GM12878 (cell line): ENCODE results near the gene CNR1. TPM values are rescaled to one million over a fixed set of nuclear protein-coding genes. Genes with fewer than 3 reads are reported as not detected.

Experiments
- BHLHE40 ChIP-seq, 2 experiments: fragments of 450-650 bp in 1 of 2; IDR thresholded peaks; 2 replicates each; pipeline ENCODE4 v1.6.1; 2011 to 2017; ENCODE audit warnings: low read depth in 2 of 2, borderline replicate concordance in 1 of 2, improper control_type of control experiment in 1 of 2, low read length in 1 of 2, mild to moderate bottlenecking in 1 of 2
- DPF2 ChIP-seq: fragments of 450-650 bp; IDR thresholded peaks from 2 replicates; pipeline ENCODE4 v1.6.1; 2017; ENCODE audit warnings: mild to moderate bottlenecking
- EP300 ChIP-seq, 2 experiments: fragments of 150-350 bp in 1 of 2; IDR thresholded peaks; 2 replicates each; pipeline ENCODE4 v1.6.1; 2011 to 2012; ENCODE audit warnings: low read depth in 2 of 2, low read length in 2 of 2, borderline replicate concordance in 1 of 2, improper control_type of control experiment in 1 of 2, inconsistent platforms in 1 of 2; ENCODE audit not compliant: control insufficient read depth in 1 of 2
- FOXM1 ChIP-seq: IDR thresholded peaks from 2 replicates; pipeline ENCODE4 v1.6.1; 2012; ENCODE audit warnings: low read depth, mild to moderate bottlenecking, inconsistent platforms, low read length, moderate library complexity
- HDAC2 ChIP-seq: fragments of 200-600 bp; sonication (generic); IDR thresholded peaks from 2 replicates; pipeline ENCODE4 v1.6.1; 2017
- IKZF2 ChIP-seq, 2 experiments: fragments of 450-650 bp; IDR thresholded peaks; 2 replicates each; pipeline ENCODE4 v1.6.1; 2017; ENCODE audit warnings: mild to moderate bottlenecking in 2 of 2, moderate library complexity in 2 of 2
- MLLT1 ChIP-seq: fragments of 450-650 bp; IDR thresholded peaks from 2 replicates; pipeline ENCODE4 v1.6.1; 2016; ENCODE audit warnings: mild to moderate bottlenecking
- NR2F1 ChIP-seq: fragments of 450-650 bp; conservative IDR thresholded peaks from 2 replicates; pipeline ENCODE4 v1.6.1; 2017; ENCODE audit warnings: mild to moderate bottlenecking
- PAX5 ChIP-seq: IDR thresholded peaks from 2 replicates; pipeline ENCODE4 v1.6.1; 2011; ENCODE audit warnings: low read depth, low read length, borderline replicate concordance
- PKNOX1 ChIP-seq: fragments of 450-650 bp; IDR thresholded peaks from 2 replicates; pipeline ENCODE4 v1.6.1; 2016; ENCODE audit warnings: mild to moderate bottlenecking
- POLR2A ChIP-seq: IDR thresholded peaks from 2 replicates; pipeline ENCODE4 v1.6.1; 2011; ENCODE audit warnings: low read depth, mild to moderate bottlenecking, low read length
- RELA ChIP-seq: fragments of 450-650 bp; IDR thresholded peaks from 2 replicates; pipeline ENCODE4 v1.8.0; 2014; ENCODE audit warnings: borderline replicate concordance; ENCODE audit not compliant: partially characterized antibody
- RUNX3 ChIP-seq: IDR thresholded peaks from 2 replicates; pipeline ENCODE4 v1.6.1; 2012; ENCODE audit warnings: low read length, inconsistent platforms
- SPI1 ChIP-seq: IDR thresholded peaks from 2 replicates; pipeline ENCODE4 v1.6.1; 2011; ENCODE audit warnings: low read depth, mild to moderate bottlenecking, low read length, moderate library complexity, borderline replicate concordance; ENCODE audit not compliant: insufficient read depth
- SREBF2 ChIP-seq: IDR thresholded peaks from 2 replicates; pipeline ENCODE4 v1.6.1; 2012; ENCODE audit warnings: mild to moderate bottlenecking, low read length
- SRF ChIP-seq, 2 experiments: IDR thresholded peaks; 2 replicates each; pipeline ENCODE4 v1.6.1; 2011; ENCODE audit warnings: low read depth in 2 of 2, low read length in 2 of 2, mild to moderate bottlenecking in 1 of 2, moderate library complexity in 1 of 2
- polyA plus RNA-seq, 11 experiments: library from polyadenylated mRNA; depleted of rRNA in 4 of 11; unstranded in 6 of 11; stranded (reverse) in 5 of 11; fragments of >200 nt; fragmentation: Nextera tagmentation in 4 of 11; fragmentation: Illumina TruSeq in 1 of 11; extraction: Ambion mirVana in 4 of 11; extraction: Trizol in 1 of 11; gene quantifications; 1 replicate in 1 of 11; 2 replicates in 10 of 11; pipeline versions ENCODE4 v1.2.1 to v1.2.3, GENCODE V29; 2011 to 2016; ENCODE audit warnings: inconsistent platforms in 2 of 11, missing spikeins in 2 of 11, low read depth in 1 of 11
- total RNA-seq, 4 experiments: library from RNA; depleted of rRNA in 3 of 4; stranded (reverse); fragments of >200 nt in 3 of 4; fragmentation: Illumina TruSeq in 1 of 4; extraction: Trizol in 1 of 4; gene quantifications; 2 replicates each; pipeline versions ENCODE4 v1.2.1 to v1.2.3, GENCODE V29; 2013 to 2021
- TF ChIP-seq, protein P1 (sequence below): IDR thresholded peaks from 2 replicates; pipeline ENCODE4 v1.6.1; 2012; ENCODE audit warnings: low read depth, low read length, improper control_type of control experiment
- TF ChIP-seq, protein P2 (sequence below): IDR thresholded peaks from 2 replicates; pipeline ENCODE4 v1.6.1; 2012; ENCODE audit warnings: low read depth, low read length, improper control_type of control experiment
- TF ChIP-seq, protein P3 (sequence below): fragments of 450-650 bp; formaldehyde crosslinking; IDR thresholded peaks from 2 replicates; pipeline ENCODE4 v1.5.0; 2022; ENCODE audit warnings: mild to moderate bottlenecking, missing genetic modification characterization
- TF ChIP-seq, protein P4 (sequence below): fragments of 450-650 bp; IDR thresholded peaks from 2 replicates; pipeline ENCODE4 v1.6.1; 2017; ENCODE audit warnings: mild to moderate bottlenecking, low read depth, inconsistent platforms; ENCODE audit not compliant: poor library complexity, severe bottlenecking

Gene CNR1
- total and polyA plus RNA-seq, 10 of the 15 experiments (the other 5 are each of a cell fraction or from before 2014, with no cell fraction given) = 2.2 to 15.4 (median 8.5) TPM

GRCh38 chr6:88141561-88142296, 24.4 kb downstream of the CNR1 start (continued):
- TF ChIP-seq, protein P1, sequence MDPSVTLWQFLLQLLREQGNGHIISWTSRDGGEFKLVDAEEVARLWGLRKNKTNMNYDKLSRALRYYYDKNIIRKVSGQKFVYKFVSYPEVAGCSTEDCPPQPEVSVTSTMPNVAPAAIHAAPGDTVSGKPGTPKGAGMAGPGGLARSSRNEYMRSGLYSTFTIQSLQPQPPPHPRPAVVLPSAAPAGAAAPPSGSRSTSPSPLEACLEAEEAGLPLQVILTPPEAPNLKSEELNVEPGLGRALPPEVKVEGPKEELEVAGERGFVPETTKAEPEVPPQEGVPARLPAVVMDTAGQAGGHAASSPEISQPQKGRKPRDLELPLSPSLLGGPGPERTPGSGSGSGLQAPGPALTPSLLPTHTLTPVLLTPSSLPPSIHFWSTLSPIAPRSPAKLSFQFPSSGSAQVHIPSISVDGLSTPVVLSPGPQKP = no peak
- peak; percentile 70 to 76; a peak in 3 of 4 replicates for TF ChIP-seq BHLHE40 (IDR thresholded peaks at IDR 0.05; ENCODE audit: borderline replicate concordance in 1 of 2, low read depth in 2 of 2, low read length in 1 of 2)
- peak; percentile 77 for TF ChIP-seq RUNX3
- TF ChIP-seq, protein P2, sequence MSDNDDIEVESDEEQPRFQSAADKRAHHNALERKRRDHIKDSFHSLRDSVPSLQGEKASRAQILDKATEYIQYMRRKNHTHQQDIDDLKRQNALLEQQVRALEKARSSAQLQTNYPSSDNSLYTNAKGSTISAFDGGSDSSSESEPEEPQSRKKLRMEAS = peak; percentile 47; the same call in 1 of the 2 replicates
- TF ChIP-seq, protein P3, sequence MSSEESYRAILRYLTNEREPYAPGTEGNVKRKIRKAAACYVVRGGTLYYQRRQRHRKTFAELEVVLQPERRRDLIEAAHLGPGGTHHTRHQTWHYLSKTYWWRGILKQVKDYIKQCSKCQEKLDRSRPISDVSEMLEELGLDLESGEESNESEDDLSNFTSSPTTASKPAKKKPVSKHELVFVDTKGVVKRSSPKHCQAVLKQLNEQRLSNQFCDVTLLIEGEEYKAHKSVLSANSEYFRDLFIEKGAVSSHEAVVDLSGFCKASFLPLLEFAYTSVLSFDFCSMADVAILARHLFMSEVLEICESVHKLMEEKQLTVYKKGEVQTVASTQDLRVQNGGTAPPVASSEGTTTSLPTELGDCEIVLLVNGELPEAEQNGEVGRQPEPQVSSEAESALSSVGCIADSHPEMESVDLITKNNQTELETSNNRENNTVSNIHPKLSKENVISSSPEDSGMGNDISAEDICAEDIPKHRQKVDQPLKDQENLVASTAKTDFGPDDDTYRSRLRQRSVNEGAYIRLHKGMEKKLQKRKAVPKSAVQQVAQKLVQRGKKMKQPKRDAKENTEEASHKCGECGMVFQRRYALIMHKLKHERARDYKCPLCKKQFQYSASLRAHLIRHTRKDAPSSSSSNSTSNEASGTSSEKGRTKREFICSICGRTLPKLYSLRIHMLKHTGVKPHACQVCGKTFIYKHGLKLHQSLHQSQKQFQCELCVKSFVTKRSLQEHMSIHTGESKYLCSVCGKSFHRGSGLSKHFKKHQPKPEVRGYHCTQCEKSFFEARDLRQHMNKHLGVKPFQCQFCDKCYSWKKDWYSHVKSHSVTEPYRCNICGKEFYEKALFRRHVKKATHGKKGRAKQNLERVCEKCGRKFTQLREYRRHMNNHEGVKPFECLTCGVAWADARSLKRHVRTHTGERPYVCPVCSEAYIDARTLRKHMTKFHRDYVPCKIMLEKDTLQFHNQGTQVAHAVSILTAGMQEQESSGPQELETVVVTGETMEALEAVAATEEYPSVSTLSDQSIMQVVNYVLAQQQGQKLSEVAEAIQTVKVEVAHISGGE = no peak
- TF ChIP-seq SPI1 = peak; percentile 92
- peak in 1 of 2 experiments; percentile 41; a peak in 1 of 4 replicates for TF ChIP-seq IKZF2 (IDR thresholded peaks at IDR 0.05)
- TF ChIP-seq MLLT1 = 0 out of 2 replicates have a peak, but pooled peaks have one; percentile 39
- peak; percentile 53; the same call in 1 of the 2 replicates for TF ChIP-seq DPF2
- TF ChIP-seq PKNOX1 = no peak
- TF ChIP-seq POLR2A = no peak
- peak; percentile 55; the same call in 1 of the 2 replicates for TF ChIP-seq FOXM1
- no peak for TF ChIP-seq RELA
- TF ChIP-seq EP300 (IDR thresholded peaks at IDR 0.05; ENCODE audit: borderline replicate concordance in 1 of 2, control insufficient read depth in 1 of 2, low read depth in 2 of 2, low read length in 2 of 2) = peak in 1 of 2 experiments; percentile 40; a peak in 1 of 4 replicates
- TF ChIP-seq, protein P4, sequence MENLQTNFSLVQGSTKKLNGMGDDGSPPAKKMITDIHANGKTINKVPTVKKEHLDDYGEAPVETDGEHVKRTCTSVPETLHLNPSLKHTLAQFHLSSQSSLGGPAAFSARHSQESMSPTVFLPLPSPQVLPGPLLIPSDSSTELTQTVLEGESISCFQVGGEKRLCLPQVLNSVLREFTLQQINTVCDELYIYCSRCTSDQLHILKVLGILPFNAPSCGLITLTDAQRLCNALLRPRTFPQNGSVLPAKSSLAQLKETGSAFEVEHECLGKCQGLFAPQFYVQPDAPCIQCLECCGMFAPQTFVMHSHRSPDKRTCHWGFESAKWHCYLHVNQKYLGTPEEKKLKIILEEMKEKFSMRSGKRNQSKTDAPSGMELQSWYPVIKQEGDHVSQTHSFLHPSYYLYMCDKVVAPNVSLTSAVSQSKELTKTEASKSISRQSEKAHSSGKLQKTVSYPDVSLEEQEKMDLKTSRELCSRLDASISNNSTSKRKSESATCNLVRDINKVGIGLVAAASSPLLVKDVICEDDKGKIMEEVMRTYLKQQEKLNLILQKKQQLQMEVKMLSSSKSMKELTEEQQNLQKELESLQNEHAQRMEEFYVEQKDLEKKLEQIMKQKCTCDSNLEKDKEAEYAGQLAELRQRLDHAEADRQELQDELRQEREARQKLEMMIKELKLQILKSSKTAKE = peak; percentile 65
- TF ChIP-seq SRF (IDR thresholded peaks at IDR 0.05; ENCODE audit: low read depth in 2 of 2, low read length in 2 of 2) = no peak
- 0 out of 2 replicates have a peak, but pooled peaks have one; percentile 38 for TF ChIP-seq NR2F1
- peak; percentile 26; the same call in 1 of the 2 replicates for TF ChIP-seq PAX5
- TF ChIP-seq SREBF2 = no peak
- no peak for TF ChIP-seq HDAC2
